Breast epithelium (tissue), 4 donors: ENCODE data around the gene AMIGO1. TPM values are rescaled to one million over a fixed set of nuclear protein-coding genes. Genes with fewer than 3 reads are reported as not detected.

Experiments
- DNase-seq, 2 donors: peaks; one replicate each; pipeline ENCODE4 v3.0.0-alpha.2; 2019; ENCODE audit warnings: low spot score in 2 of 2
- H3K27ac ChIP-seq, 2 donors: fragments of 200-600 bp; sonication (generic) in 1 of 2; one replicate each; pipeline ENCODE4 v1.5.1; 2016 to 2019; ENCODE audit warnings: mild to moderate bottlenecking in 1 of 2
- H3K27me3 ChIP-seq, 2 donors: fragments of 200-600 bp; sonication (generic) in 1 of 2; one replicate each; pipeline versions ENCODE4 v1.5.1 to v1.6.0; 2017 to 2019; ENCODE audit warnings: control low read depth in 1 of 2, mild to moderate bottlenecking in 1 of 2
- H3K36me3 ChIP-seq: fragments of 200-600 bp; one replicate; pipeline ENCODE4 v1.5.1; 2019
- H3K4me1 ChIP-seq, 2 donors: fragments of 200-600 bp; sonication (generic); one replicate each; pipeline ENCODE4 v1.5.1; 2016 to 2019; ENCODE audit warnings: control low read depth in 1 of 2
- H3K4me3 ChIP-seq, 3 donors: fragments of 200-600 bp; sonication (generic); 1 replicate in 2 of 3; 2 replicates in 1 of 3; pipeline ENCODE4 v1.5.1; 2016 to 2019; ENCODE audit warnings: mild to moderate bottlenecking in 3 of 3, moderate library complexity in 2 of 3
- H3K9me3 ChIP-seq, 2 donors: fragments of 200-600 bp; sonication (generic) in 1 of 2; one replicate each; pipeline ENCODE4 v1.5.1; 2016 to 2019; ENCODE audit warnings: control low read depth in 1 of 2
- CTCF ChIP-seq, 3 donors: fragments of 450-650 bp; IDR thresholded peaks; one replicate each; pipeline ENCODE4 v1.5.1; 2016 to 2017; ENCODE audit warnings: antibody characterized with exemption in 3 of 3, mild to moderate bottlenecking in 3 of 3, moderate library complexity in 3 of 3
- POLR2A ChIP-seq: fragments of 450-650 bp; IDR thresholded peaks from one replicate; pipeline ENCODE4 v1.6.1; 2016; ENCODE audit warnings: antibody characterized with exemption, mild to moderate bottlenecking, moderate library complexity
- POLR2AphosphoS5 ChIP-seq, 3 donors: sonication (generic); formaldehyde crosslinking; IDR thresholded peaks; one replicate each; pipeline ENCODE4 v1.6.1; 2017; ENCODE audit warnings: antibody characterized with exemption in 3 of 3
- intact Hi-C: fragments of 100-400 bp; cut with DNase I; formaldehyde crosslinking; loops from one replicate; pipeline ENCODE4 v1.15.1; 2023; ENCODE audit warnings: low total_unique reads
- total RNA-seq, 3 donors: library from RNA; depleted of rRNA; stranded (reverse); fragments of >200 nt; gene quantifications; one replicate each; pipeline ENCODE4 v1.1.0, GENCODE V29; 2016

The AMIGO1 gene
- total RNA-seq, 3 donors from 2014 or later: 3.0 to 9.5 (median 6.4) TPM

- H3K27me3 ChIP-seq: no peaks in the 10 kb centered on the region
- no peak overlapping the region for H3K27ac ChIP-seq
- no peaks in the 10 kb centered on the region for H3K36me3 ChIP-seq
- DNase-seq: no peak
- no peak for TF ChIP-seq POLR2AphosphoS5 (IDR thresholded peaks at IDR 0.05)
- TF ChIP-seq POLR2A: no peak
- TF ChIP-seq CTCF (IDR thresholded peaks at IDR 0.05): no peak
- H3K9me3 ChIP-seq: no peaks in the 10 kb centered on the region
- H3K4me3 ChIP-seq: no peak overlapping the region
- H3K4me1 ChIP-seq: no peaks in the 10 kb centered on the region
- intact Hi-C loops: no loop called here
Observed at GRCh38 chr1:109535971-109536491, 26.5 kb upstream of the AMIGO1 start.

GRCh38 chr1:109535481-109535880 is 26.0 kb upstream of the AMIGO1 start:
- H3K27ac ChIP-seq: no peak overlapping the region
- no peaks in the 10 kb centered on the region for H3K9me3 ChIP-seq
- intact Hi-C loops: no loop called here
- H3K27me3 ChIP-seq: no peaks in the 10 kb centered on the region
- no peak for DNase-seq
- no peaks in the 10 kb centered on the region for H3K36me3 ChIP-seq
- TF ChIP-seq POLR2AphosphoS5 (IDR thresholded peaks at IDR 0.05) (no peak), POLR2A (no peak), CTCF (IDR thresholded peaks at IDR 0.05) (no peak)
- no peak overlapping the region for H3K4me3 ChIP-seq
- no peaks in the 10 kb centered on the region for H3K4me1 ChIP-seq

GRCh38 chr1:109534307-109534858 is 24.9 kb upstream of the AMIGO1 start:
- Histone ChIP-seq H3K36me3 (no peaks in the 10 kb centered on the region), H3K27me3 (no peaks in the 10 kb centered on the region), H3K4me3 (no peak overlapping the region), H3K27ac (no peak overlapping the region), H3K4me1 (no peaks in the 10 kb centered on the region), H3K9me3 (no peaks in the 10 kb centered on the region)
- DNase-seq: no peak
- TF ChIP-seq POLR2A (no peak), POLR2AphosphoS5 (IDR thresholded peaks at IDR 0.05) (no peak), CTCF (IDR thresholded peaks at IDR 0.05) (no peak)
- intact Hi-C loops: loop anchor here (5.0 kb wide), 1 partner anchor 42 kb away; the partner anchor contains the start of gene CYB561D1

- Histone ChIP-seq H3K36me3 (no peaks in the 10 kb centered on the region), H3K4me3 (peak overlapping the region in 1 of 3 donors; percentile 32), H3K4me1 (no peaks in the 10 kb centered on the region), H3K27me3 (no peaks in the 10 kb centered on the region), H3K27ac (peak overlapping the region in 1 of 2 donors; percentile 43), H3K9me3 (no peaks in the 10 kb centered on the region)
- peak; percentile 70 to 79 for DNase-seq
- intact Hi-C loops: loop anchor here (5.0 kb wide), 1 partner anchor 40 kb away; the partner anchor contains the start of gene CYB561D1
- TF ChIP-seq CTCF (IDR thresholded peaks at IDR 0.05) (peak; percentile 93 to 96 (median 96)), POLR2A (no peak)
Observed at GRCh38 chr1:109532365-109533136, 23.0 kb upstream of the AMIGO1 start.

GRCh38 chr1:109531826-109532364 is 22.4 kb upstream of the AMIGO1 start:
- Histone ChIP-seq H3K9me3 (no peaks in the 10 kb centered on the region), H3K4me1 (no peaks in the 10 kb centered on the region), H3K27me3 (no peaks in the 10 kb centered on the region), H3K27ac (peak overlapping the region in 1 of 2 donors; percentile 43), H3K4me3 (peak overlapping the region in 1 of 3 donors; percentile 32), H3K36me3 (no peaks in the 10 kb centered on the region)
- DNase-seq: no peak
- TF ChIP-seq CTCF (IDR thresholded peaks at IDR 0.05) (no peak), POLR2A (no peak), POLR2AphosphoS5 (IDR thresholded peaks at IDR 0.05) (no peak)
- intact Hi-C loops: loop anchor here (5.0 kb wide), 1 partner anchor 40 kb away; the partner anchor contains the start of gene CYB561D1
